Mammary epithelial cell (primary cell): ENCODE results near the gene SORBS2.

Source experiments
- EZH2 ChIP-seq: IDR thresholded peaks from 2 replicates; pipeline ENCODE4 v1.6.1; 2012; ENCODE audit warnings: low read length, inconsistent platforms, borderline replicate concordance
- TF ChIP-seq, protein P1 (sequence below), 2 donors: IDR thresholded peaks in 1 of 2; conservative IDR thresholded peaks in 1 of 2; 2 replicates each; pipeline ENCODE4 v1.5.1; 2011 to 2012; ENCODE audit warnings: inconsistent platforms in 2 of 2, low read length in 2 of 2, mild to moderate bottlenecking in 2 of 2, control low read depth in 1 of 2, low read depth in 1 of 2; ENCODE audit not compliant: insufficient read depth in 1 of 2; ENCODE audit errors: extremely low read depth in 1 of 2

DNA sequence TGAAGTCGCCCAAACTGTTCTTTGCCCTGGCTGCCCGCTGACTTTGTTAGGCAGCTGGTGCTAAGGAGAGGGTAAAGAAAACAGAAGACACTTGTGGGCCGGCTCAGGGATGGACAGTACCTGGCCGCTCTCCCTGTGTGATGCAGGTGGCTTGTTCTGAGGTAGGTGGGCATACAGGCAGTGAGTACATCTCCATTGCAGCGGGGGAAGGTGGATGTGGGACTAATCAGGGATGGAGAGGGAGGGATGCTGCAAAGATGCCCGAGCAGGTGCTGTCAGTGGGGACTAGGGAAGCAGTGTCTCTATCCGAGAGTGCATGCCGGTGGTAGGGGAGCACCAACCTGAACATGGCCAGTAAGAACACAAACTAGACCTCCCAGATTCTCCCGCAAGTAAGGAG lies 67.0 kb downstream of the SORBS2 start:
- TF ChIP-seq, protein P1, sequence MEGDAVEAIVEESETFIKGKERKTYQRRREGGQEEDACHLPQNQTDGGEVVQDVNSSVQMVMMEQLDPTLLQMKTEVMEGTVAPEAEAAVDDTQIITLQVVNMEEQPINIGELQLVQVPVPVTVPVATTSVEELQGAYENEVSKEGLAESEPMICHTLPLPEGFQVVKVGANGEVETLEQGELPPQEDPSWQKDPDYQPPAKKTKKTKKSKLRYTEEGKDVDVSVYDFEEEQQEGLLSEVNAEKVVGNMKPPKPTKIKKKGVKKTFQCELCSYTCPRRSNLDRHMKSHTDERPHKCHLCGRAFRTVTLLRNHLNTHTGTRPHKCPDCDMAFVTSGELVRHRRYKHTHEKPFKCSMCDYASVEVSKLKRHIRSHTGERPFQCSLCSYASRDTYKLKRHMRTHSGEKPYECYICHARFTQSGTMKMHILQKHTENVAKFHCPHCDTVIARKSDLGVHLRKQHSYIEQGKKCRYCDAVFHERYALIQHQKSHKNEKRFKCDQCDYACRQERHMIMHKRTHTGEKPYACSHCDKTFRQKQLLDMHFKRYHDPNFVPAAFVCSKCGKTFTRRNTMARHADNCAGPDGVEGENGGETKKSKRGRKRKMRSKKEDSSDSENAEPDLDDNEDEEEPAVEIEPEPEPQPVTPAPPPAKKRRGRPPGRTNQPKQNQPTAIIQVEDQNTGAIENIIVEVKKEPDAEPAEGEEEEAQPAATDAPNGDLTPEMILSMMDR (conservative IDR thresholded peaks at IDR 0.05 in 1 of 2, IDR thresholded peaks at IDR 0.05 in 1 of 2; ENCODE audit: extremely low read depth in 1 of 2, insufficient read depth in 1 of 2, low read depth in 1 of 2, low read length in 2 of 2) = no peak
- TF ChIP-seq EZH2 = no peak
